Measurements from ENCODE around the gene MBNL1.
A peak's percentile ranks its signal among the peaks of the same experiment; 100 is the strongest.

MBNL1 gene

GRCh38 chr3:152254041-152254440 lies 14.7 kb upstream of the MBNL1 start:
- no peak for DNase-seq

GRCh38 chr3:152255290-152255689 lies 13.4 kb upstream of the MBNL1 start:
- no peak for DNase-seq

GRCh38 chr3:152256851-152257562 lies 11.7 kb upstream of the MBNL1 start:
- DNase-seq, result no peak

- DNase-seq, result no peak
Measured at GRCh38 chr3:152257563-152258035, 11.1 kb upstream of the MBNL1 start.

GRCh38 chr3:152258448-152259393 lies 10.0 kb upstream of the MBNL1 start:
- DNase-seq, result peak; percentile 89

- DNase-seq, result no peak
Measured at GRCh38 chr3:152259468-152259867, 9.3 kb upstream of the MBNL1 start.

GRCh38 chr3:152260026-152260425 lies 8.7 kb upstream of the MBNL1 start:
- no peak for DNase-seq

GRCh38 chr3:152260529-152260928 lies 8.2 kb upstream of the MBNL1 start:
- DNase-seq, result no peak

- no peak for DNase-seq
Measured at GRCh38 chr3:152261329-152261728, 7.4 kb upstream of the MBNL1 start.

GRCh38 chr3:152263711-152264110 lies 5.0 kb upstream of the MBNL1 start:
- no peak for DNase-seq

- DNase-seq, result no peak
Measured at GRCh38 chr3:152264378-152264777, 4.4 kb upstream of the MBNL1 start.

- DNase-seq, result no peak
Measured at GRCh38 chr3:152266221-152266995, 2.3 kb upstream of the MBNL1 start.

GRCh38 chr3:152267831-152268554 lies 736 bp upstream of the MBNL1 start:
- DNase-seq, result no peak

GRCh38 chr3:152269056-152269830 lies 514 bp downstream of the MBNL1 start:
- peak; percentile 71 for DNase-seq

GRCh38 chr3:152269831-152270734 lies 1.4 kb downstream of the MBNL1 start:
- DNase-seq, result peak; percentile 52

GRCh38 chr3:152270937-152271336 lies 2.2 kb downstream of the MBNL1 start:
- DNase-seq, result no peak

GRCh38 chr3:152271501-152272236 lies 2.9 kb downstream of the MBNL1 start:
- no peak for DNase-seq

GRCh38 chr3:152272771-152273242 lies 4.1 kb downstream of the MBNL1 start:
- no peak for DNase-seq

- DNase-seq, result no peak
Measured at GRCh38 chr3:152276681-152277080, 8.0 kb downstream of the MBNL1 start.

GRCh38 chr3:152277198-152277597 lies 8.5 kb downstream of the MBNL1 start:
- DNase-seq, result no peak
